Cortex of kidney (tissue), 1 donor: ENCODE data around the gene CNTNAP2.

Experiments
- DNase-seq: peaks from one replicate; lab custom pipeline; 2025; lab: John Stamatoyannopoulos, UW

Gene CNTNAP2

DNA sequence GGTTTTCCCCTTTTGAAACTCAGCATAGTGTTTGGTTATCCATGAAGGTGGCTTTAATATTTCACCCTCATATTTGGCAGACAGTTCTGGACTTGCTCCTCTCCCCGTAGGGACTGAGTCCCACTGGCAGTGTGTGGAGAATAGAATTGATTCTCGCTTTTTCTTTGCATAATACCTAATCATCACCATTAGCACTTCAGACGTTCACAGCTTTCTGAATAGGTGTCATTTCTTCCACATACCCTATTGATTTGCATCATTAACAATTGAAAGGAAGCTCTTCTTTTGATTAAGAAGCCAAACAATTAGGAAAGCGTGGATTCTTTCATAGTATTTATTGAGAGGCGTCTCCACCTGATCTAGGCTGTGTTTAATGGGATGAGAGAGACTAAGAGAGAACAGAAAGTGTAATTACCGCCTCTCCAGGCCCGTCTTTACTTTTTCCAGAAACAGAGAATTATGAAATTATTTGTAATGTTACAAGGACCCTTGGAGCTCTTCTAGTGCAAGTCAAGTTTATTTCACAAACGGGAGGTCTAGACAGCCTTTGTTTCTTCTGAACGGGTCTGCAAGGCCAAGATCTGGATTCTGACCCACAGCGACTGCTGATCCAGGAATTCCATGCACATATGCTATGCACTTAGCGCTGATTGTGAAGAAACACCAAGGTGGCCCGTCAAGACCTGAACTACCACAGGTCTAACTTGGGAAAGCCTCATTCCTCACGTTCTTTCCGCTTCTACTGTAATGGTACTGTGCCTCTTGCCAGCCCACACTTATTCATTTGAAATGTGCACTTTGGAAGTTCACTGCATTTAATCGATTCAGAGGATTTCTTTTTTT is 2224.1 kb downstream of the CNTNAP2 start:
- DNase-seq, result no peak

DNA sequence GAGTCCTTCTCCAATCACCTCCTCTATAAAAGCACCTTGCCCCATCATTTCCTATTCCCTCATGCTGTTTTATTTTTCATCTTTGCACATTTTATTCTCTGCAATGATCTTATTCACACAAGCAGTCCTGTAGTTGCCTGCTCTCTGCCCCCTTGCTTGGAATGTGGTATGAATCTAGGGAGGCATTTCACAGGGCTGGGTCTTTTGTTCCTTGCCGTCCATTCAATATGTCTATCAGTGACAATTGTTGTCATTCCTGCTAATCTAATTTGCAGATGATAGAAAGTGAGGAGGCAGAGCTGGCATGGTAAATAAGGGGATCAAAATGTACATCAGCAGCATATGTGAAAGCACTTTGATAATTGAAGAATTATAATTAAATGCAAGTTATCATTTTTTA is 2227.8 kb downstream of the CNTNAP2 start:
- DNase-seq, result no peak

DNA sequence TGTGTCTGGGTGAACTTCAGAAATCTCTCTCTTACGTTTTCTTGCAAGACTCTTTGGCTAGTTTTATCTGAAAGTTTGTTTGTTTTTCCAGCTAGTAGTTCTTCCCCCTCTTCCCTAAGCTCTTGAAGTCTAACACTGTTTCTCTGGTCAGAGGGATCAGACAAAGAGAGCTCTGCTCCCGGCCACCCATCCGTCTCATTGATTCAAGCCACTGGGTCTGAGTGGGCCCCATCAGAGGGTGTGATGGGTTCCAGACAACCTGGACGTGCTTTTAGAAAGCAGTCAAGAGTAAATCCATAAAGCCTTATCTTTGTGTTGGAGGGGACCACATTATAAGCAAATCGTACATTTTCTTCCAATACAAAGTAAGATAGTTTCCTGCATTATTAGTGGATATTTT is 2231.4 kb downstream of the CNTNAP2 start:
- DNase-seq, result no peak

DNA sequence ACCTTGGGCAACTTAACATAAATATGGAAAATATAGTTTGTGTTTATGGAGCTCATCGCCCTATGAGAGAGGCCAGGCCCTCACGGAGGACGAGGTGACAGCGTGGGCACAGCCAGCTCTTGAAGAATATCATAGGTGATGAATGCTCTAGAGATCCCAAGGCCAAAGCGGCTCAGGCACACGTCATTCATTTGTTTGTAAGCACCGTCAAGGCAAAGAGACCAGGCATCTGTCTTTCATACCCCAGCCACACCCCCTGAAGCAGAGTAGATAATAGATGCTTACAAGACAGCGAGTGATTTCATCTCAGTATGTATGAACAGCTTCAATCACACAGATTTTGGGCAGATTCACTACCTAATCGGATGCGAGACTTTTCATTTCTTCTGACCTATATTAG is 2231.9 kb downstream of the CNTNAP2 start:
- DNase-seq, result no peak

DNA sequence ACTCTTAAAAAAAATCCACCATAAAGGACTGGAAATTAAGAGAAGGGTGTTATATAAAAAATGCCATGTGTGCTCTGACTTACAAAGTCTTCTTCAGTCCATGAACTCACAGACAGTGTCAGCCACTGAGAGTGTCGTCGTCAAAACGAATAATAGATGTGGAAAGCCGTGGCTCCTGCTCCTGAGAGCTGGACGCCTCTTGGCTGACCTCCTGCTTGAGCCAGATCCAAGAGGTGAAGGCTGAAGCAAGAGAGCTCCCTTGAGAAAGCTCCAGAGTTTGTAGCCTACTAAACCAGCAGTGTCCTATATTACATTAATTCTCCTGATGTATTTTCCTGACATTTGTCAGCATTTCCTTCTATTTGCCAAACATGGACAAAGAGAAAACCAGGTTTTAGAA is 2239.7 kb downstream of the CNTNAP2 start:
- DNase-seq, result no peak

DNA sequence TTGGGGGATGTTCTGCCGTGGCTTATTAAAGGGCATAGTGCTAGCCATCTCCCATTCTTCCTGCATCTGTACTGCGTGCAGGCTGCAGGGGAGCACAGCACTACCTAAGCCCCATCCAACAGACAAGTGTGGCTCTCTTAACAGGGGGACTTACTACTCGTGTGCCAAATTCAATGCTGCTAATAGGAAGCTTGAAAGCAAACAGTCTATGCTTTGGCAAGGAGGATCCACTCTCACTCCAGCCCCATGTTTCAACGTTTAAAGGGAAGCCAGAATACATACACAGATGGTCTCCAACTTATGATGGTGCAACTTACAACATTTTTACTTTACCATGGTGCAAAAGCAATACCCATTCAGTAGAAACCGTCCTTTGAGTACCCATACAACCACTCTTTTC is 2245.9 kb downstream of the CNTNAP2 start:
- no peak for DNase-seq

DNA sequence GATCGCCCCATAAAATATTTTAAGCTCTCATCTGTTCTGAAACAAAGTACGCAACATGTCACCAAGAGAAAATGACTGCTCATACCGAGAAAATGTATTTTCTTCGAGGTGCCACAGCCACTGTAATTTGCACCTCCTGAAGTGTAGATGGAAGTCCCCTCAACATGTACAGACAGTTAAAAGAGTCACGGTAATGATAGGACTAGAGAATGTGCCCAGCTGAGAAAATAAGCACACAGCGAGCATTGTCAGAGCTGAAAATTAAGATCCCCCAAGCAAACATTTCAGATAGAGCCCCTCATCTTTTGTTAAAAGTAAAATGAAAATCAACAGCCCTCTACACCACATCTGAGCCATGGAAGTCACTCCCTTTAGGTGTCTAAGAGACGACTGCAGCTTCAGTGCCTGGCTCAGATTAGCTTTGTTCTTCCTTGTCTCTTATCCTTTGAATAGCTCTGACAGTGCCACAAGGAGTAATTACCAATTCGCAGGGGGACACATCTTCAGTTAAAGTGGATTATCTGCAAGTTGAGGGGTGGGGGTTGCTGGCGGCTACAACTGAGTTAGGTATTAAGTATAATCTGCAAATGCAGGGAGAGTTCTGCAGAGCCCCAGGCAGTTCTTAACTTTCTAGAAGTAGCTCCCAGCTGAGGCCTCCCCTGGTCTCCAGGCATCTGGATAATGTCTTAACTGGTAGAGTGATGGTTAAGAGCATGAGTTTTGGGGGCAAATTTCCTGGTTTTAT is 2251.3 kb downstream of the CNTNAP2 start:
- DNase-seq, result no peak

DNA sequence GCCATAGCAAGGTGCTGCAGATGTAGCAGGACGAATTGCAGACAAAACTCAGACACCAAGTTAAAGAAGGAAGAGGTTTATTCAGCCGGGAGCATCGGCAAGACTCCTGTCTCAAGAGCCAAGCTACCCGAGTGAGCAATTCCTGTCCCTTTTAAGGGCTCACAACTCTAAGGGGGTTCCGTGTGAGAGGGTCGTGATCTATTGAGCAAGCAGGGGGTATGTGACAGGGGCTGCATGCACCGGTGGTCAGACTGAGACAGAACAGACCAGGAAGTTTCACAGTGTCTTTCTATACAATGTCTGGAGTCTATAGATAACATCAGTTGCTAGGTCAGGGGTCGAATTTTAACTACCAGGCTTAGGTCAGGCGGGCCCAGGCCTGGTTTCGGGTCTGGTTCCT is 2252.0 kb downstream of the CNTNAP2 start:
- DNase-seq, result no peak

DNA sequence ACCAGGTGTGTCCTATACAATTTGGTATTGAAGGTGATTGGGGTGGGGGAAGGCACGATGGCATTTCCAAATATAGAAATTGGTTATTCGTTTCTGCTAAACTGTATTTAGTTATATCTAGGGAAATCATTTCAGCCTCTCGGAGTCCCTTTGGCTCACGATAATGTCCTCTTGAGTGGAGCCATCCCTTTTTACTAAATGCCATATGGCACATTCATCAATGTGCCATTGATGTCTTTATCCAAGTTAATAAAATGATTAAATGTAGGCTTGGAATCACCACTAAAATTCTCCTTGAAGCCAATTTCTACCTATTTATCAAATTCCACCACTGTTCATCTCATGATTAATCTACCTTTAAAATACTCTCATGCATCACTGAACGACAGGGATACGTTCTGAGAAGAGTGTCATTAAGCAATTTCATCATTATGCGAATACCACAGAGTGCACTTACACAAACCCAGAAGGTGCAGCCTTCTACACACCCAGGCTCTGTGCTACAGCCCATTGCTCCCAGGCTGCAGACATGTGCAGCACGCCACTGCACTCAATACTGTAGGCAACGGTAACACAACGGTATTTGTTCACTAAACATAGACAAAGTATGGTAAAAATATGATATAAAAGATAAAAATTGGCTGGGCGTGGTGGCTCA is 2254.8 kb downstream of the CNTNAP2 start:
- no peak for DNase-seq

DNA sequence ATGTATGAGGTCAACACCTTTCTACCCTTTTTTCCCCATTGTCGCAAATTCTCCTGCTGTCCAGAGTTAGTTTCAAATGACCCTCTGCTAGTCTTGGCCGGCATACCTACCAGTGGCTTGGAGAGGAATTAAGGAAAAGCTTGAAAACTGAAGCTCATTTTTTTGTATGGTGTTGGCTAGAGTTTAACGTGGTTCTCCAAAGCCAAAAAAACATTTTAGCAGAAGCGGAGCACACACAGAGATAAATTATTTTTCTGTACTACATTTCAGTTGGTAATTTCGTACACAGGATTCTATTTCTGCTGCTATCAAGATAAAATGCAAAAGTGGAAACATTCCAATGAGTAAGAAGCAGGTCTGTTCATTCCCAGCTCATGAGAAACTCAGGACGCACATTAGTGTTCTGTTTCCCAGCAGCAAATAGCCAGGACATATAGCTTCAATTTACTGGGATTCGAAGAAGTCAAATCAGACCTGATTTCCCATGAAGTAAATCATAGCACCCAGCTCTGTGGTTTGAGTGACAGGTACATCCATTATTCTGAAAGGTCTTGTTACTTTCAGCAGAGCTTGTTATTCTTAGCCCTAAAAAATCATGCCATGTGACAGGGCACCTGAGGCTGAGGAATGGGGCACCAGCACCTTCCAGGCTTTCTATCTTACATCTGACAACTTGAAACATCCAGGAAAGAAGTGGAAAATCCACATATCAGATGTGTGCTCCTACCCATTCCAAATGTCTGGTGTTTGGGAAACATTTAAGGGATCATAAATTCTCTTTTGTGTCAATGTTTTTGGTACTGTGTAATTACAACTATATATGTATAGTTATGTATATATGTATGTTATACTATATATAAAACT is 2258.0 kb downstream of the CNTNAP2 start:
- DNase-seq, result no peak

DNA sequence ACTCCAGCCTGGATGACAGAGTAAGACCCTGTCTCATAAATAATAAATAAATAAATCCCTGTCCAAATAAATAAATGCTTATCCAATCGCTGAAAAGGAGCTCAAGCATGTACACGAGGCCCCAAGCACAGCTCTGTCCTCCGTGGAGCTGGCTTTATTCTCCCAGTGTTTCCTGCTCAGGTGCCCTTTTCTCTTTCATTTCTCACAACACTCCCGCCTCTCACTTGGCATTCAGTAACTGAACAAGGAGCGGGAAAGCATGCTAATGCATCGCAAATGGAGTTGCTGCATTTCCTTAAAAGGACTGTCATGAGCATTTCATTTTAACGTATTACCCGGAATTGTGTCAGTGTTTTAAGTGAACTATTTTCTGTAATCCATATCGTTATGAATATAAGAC is 2263.1 kb downstream of the CNTNAP2 start:
- no peak for DNase-seq

DNA sequence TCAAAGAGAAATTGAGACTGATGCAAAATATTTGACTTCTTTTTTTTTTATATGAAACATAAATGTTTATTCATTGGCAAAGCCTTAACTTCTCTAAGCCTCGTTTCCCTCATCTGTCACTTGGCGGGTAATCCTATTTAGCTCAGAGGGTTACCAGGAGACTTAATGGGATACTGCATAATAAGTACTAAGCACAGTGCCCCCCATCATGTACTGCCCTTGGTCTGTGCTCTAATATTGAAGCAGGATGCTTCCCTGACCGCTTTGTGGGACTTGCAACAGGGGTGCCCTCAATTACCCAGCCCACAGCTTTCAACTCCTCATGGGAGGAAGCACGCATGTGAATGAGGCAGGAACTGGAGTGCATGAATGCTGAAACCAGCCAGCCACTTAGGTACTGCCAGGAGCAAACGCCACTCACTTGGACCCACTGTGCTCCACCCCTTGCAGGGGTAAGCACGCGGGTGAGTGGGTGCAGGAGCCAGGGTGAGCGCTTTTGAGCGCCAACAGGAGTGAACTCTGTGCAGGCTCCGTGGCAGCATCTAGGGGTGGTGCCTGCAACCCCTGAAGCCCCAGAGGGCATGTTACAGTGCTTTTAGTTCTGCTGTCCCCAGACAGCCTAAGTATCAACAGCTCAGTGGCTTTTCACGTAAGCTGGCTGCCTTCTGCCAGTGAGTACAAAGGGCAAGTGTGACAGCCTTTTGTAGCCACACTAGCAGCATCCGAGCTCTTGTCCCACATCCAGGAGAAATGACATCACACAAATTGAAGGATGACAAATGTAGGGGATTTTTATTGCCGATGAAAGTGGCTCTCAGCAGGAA is 2264.2 kb downstream of the CNTNAP2 start:
- no peak for DNase-seq

DNA sequence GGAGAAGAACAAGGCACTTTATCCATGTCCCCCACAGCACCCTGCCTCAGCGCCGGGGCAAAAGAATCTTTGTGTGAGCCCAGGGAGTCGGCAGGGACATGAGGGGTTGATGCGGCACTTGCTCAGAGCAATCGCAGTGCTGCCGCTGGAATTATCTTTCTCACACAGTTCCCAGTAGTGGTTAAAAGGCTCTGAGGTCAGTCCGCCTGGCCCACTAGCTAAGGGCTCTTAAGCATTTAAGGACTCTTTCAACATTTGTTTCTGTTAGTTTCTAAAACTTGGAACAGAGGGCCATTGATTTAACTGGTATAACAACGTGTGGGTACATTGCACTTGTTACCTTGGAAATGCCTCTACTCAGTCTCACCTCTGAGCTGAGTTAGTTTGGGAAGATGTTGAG is 2266.0 kb downstream of the CNTNAP2 start:
- DNase-seq, result no peak

DNA sequence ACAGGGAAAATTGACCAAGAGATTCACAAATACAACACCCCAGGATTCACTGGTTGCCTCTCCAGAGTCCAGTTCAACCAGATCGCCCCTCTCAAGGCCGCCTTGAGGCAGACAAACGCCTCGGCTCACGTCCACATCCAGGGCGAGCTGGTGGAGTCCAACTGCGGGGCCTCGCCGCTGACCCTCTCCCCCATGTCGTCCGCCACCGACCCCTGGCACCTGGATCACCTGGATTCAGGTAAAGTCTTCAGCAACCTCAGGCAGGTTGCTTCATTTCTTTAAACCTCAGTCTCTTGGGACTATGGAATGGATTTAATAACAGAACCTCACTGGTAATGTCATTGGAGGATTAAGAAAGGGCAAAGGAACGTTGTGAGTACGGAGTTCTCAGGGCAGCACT is 2267.1 kb downstream of the CNTNAP2 start:
- DNase-seq, result no peak

DNA sequence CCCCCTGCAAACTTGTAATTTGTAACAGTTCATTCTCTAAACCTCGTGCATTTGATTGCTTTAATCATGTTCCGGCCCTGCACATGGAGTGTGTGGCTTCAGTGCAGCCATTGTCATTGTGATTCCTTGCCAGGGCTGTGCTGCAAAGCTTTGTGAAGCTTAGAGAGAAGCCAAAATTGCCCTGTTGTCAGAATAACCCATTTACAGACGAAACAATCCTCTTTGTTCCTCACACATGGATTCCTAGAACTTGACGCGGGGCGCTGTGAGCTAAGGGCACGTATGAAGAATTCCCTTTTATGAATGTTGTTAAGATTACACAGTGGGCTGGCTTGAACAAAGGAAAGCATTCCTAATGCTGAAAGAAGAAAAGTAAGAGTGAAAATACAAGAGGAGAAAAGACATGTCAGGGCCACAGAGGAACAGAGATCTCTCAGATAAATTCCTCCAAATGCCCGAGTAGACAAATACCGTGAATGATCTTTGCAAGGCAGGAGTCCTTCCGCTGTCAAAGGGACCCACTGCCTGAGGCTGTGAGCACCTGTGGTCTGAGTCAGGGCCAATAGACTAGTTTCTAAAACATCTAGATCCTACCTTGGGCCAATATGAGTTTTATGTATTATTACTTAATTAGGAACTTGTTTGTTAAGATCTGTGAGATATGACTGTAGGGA is 2268.5 kb downstream of the CNTNAP2 start:
- no peak for DNase-seq

DNA sequence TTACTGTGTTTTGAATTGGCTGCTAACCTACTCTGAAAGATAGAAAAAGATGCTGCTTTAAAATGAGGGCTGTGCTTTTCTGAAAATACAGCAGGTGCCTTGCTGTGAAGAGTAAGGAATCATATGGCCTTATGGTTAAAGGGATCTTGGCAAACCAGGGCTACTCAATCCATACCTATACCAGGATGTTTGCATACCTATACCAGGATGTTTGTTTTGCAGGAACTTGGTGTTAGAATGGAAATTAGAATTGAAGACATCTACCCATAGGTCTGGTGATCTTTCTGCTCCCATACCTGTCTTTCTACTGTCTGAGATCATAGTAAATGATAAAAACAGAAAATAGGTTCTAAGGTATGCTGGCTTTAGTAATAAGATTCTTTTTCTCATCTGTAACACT is 2273.8 kb downstream of the CNTNAP2 start:
- DNase-seq, result no peak

DNA sequence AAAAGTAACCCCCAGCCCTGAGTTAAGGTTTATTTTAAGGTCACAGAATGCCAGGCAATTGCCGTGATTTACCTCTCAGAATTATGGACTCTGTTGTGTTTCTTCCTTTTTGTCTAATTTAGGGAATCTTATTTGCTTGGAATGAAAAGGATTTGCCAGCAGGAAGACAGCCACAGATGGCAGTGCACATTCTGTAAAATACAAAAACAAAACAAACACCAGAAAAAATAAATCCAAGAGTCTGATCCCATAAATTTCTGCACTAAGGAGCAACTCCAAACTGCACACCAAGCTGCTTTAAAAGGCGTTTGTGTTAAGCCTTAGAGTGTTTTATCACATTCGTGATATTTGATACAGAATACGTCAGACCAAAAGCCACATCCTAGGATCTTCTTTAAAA is 2275.0 kb downstream of the CNTNAP2 start:
- no peak for DNase-seq

DNA sequence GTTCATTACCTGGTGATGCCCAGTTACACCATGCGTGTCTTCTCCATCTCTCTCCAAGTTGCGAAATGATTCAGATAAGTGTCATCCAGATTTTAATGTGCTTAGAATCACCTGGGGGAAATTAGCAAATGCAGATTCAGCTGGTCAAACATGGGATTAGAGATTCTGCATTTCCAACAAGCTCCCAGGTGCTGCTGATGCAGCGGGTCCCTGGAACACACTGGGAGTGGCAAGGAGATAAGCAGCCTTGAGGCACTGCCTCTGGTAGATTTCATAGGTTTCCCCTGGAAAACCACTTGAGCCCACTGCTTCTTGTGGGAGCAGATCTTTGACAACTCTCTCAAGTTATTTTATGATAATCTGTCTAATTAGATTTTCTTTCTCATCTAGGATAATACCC is 2278.0 kb downstream of the CNTNAP2 start:
- no peak for DNase-seq

DNA sequence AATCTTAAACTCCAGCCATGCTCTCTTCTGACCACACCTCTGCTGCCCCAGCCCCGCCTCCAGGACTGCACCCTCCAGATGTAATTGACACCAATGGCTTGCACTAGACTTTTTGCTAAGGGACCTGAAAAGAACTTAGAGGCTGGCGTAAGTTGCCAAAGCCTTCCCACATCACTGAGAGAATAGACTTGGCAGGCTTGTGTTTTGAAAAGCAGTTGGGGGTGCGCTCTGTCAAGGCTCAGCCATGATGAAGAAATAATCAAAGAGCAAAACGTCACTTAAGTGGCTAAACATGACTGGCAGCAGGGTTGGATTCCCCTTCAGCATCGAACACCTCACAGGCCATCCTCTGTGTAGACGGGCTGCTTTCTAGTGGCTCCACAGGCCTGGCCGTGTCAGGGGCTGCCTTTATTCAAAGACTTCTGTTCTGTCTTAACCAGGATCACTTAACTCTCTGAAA is 2278.8 kb downstream of the CNTNAP2 start:
- DNase-seq, result no peak

DNA sequence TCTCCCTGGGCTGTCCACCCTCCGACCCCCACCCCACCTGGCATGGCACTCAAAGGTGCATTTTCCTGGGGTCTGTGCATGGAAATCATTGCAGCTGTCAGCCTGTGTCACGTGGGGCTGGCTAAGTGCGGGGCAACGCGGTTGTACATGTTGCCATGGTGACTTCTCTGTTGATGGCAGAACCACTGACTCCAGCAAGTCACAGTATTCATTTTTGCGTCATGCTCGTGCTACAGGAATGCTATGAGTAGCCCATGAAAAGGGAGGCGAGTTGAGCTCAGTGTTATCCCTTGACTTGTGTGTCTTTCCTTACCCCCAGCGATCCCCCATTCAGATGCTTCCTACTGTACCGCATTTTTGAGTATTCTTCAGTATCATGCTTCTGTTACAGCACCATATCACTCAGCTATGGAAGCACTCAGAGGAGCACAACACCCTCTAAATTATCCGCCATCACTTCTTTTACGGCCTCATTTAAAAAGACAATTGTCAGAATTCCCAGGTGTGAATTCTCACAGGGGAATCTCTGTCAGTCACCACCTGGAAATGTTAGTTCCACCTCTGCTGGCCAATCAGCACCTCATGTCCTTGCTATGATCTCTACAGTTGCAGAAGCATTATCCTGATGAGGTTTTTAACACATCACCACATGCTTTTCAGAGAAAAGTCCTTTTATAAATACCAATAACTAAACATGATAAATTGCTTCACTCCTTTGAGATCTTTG is 2279.6 kb downstream of the CNTNAP2 start:
- DNase-seq, result no peak
